ENCODE data around the gene COX19.
"Not testable (repeated sequence)": the region's sequence is repeated elsewhere in the genome, so short reads cannot be mapped to it uniquely, and the experiment has no call there.

COX19 gene

GRCh38 chr7:943793-944192 lies 31.6 kb downstream of the COX19 start:
- DNase-seq (ENCODE audit: low read depth): not testable (repeated sequence)

- DNase-seq (ENCODE audit: low read depth): no peak
Observed at GRCh38 chr7:940599-941408, 34.5 kb downstream of the COX19 start.

- no peak for DNase-seq (ENCODE audit: low read depth)
Observed at GRCh38 chr7:939843-940242, 35.5 kb downstream of the COX19 start.

- DNase-seq (ENCODE audit: low read depth): no peak
Observed at GRCh38 chr7:938546-939185, 36.7 kb downstream of the COX19 start.

- no peak for DNase-seq (ENCODE audit: low read depth)
Observed at GRCh38 chr7:937856-938484, 37.4 kb downstream of the COX19 start.

GRCh38 chr7:936386-937054 lies 38.8 kb downstream of the COX19 start:
- DNase-seq (ENCODE audit: low read depth): peak; percentile 43

- DNase-seq (ENCODE audit: low read depth): no peak
Observed at GRCh38 chr7:935874-936385, 39.4 kb downstream of the COX19 start.

- DNase-seq (ENCODE audit: low read depth): no peak
Observed at GRCh38 chr7:935164-935873, 40.0 kb downstream of the COX19 start.

- no peak for DNase-seq (ENCODE audit: low read depth)
Observed at GRCh38 chr7:934469-935163, 40.7 kb downstream of the COX19 start.

- no peak for DNase-seq (ENCODE audit: low read depth)
Observed at GRCh38 chr7:932651-932975, 42.7 kb downstream of the COX19 start.

GRCh38 chr7:931871-932650 lies 43.3 kb downstream of the COX19 start:
- no peak for DNase-seq (ENCODE audit: low read depth)

GRCh38 chr7:930975-931758 lies 44.2 kb downstream of the COX19 start:
- no peak for DNase-seq (ENCODE audit: low read depth)

GRCh38 chr7:929311-929711 lies 46.0 kb downstream of the COX19 start:
- no peak for DNase-seq (ENCODE audit: low read depth)

- no peak for DNase-seq (ENCODE audit: low read depth)
Observed at GRCh38 chr7:927031-927671, 48.2 kb downstream of the COX19 start.

GRCh38 chr7:926061-927030 lies 49.0 kb downstream of the COX19 start:
- DNase-seq (ENCODE audit: low read depth): no peak

- no peak for DNase-seq (ENCODE audit: low read depth)
Observed at GRCh38 chr7:925601-926000, 49.7 kb downstream of the COX19 start.

GRCh38 chr7:924541-925231 lies 50.7 kb downstream of the COX19 start:
- no peak for DNase-seq (ENCODE audit: low read depth)
